ENCODE measurements around the gene YDJC.
A peak's percentile ranks its signal among the peaks of the same experiment; 100 is the strongest.
"Not testable (repeated sequence)": the region's sequence is repeated elsewhere in the genome, so short reads cannot be mapped to it uniquely, and the experiment has no call there.

Gene YDJC

DNA sequence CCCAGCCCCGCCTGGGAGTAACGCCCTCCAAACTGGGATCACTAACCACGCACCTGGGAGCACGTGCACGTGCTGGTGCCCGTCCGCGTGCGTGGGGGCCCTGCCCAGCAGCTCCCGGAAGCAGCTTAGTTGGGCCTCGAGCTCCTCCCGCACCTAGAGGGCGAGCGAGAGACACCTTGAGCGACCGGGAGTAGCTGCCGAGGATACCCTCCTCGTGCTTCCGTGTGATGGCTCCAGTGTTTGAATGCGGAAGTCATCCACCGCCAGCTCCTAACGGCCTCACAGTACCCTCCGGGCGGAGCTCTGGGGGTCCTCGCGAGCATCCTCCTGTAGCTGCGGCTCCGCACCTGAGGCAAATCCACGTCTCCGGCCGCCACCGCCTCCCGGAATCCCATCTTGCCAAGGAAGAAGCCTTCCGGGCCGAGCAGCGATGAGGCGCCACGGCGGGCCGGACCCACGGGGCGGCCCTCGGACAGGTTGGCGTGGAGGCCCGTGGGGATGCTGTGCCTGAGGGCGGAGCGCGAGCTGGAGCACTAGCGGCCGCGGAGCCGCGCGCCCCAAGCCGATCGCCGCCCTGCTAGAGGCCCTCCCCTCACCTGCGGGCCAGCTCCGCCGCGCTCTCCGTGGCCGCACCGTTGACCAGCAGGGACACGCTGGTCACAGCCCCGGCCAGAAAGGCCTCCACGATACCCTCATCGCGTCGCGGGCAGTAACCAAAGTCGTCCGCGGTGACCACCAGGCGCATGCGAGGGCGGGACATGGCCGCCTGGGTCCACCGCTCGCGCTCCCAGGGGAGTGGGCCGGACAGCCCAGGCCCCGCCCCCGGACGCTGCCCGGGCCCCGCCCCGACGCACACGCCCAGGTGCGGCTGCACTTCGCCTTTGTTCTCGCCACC lies at the start of gene YDJC:
Gene YDJC, minus strand, starts transcription at position 768 of the 895 bp plus-strand sequence. Its CDS starts 8 bp downstream, at position 760.
- peak in 1 of 2 experiments; percentile 88 for DNase-seq

DNA sequence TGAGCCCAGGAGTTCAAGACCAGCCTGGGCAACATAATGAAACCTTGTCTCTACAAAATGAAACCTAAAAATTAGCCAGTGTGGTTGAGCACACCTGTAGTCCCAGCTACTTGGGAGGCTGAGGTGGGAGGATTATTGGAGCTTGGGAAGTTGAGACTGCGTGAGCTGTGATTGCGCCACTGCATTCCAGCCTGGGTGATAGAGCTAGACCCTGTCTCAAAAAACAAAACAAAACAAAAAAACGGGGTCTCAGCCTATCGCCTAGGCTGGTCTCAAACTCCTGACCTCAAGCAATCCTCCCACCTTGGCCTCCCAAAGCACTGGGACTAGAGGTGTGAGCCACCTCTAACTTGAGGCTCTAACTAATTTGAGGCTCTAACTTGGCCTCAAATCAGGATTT lies 49.6 kb upstream of the YDJC start:
- no peak for DNase-seq

DNA sequence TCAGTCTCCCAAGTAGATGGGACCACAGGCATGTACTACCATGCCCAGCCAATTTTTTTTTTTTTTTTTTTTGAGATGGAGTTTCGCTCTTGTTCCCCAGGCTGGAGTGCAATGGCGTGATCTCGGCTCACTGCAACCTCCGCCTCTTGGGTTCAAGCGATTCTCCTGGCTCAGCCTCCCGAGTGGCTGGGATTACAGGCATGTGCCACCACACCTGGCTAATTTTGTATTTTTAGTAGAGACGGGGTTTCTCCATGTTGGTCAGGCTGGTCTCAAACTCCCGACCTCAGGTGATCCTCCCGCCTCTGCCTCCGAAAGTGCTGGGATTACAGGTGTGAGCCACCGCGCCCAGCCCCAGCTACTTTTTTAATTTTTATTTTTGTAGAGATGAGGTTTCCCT lies 49.0 kb upstream of the YDJC start:
- DNase-seq, result not testable (repeated sequence)

GRCh38 chr22:21677606-21678443 lies 48.0 kb upstream of the YDJC start:
- DNase-seq, result no peak

- DNase-seq, result no peak
Observed at GRCh38 chr22:21674638-21675245, 44.9 kb upstream of the YDJC start.

DNA sequence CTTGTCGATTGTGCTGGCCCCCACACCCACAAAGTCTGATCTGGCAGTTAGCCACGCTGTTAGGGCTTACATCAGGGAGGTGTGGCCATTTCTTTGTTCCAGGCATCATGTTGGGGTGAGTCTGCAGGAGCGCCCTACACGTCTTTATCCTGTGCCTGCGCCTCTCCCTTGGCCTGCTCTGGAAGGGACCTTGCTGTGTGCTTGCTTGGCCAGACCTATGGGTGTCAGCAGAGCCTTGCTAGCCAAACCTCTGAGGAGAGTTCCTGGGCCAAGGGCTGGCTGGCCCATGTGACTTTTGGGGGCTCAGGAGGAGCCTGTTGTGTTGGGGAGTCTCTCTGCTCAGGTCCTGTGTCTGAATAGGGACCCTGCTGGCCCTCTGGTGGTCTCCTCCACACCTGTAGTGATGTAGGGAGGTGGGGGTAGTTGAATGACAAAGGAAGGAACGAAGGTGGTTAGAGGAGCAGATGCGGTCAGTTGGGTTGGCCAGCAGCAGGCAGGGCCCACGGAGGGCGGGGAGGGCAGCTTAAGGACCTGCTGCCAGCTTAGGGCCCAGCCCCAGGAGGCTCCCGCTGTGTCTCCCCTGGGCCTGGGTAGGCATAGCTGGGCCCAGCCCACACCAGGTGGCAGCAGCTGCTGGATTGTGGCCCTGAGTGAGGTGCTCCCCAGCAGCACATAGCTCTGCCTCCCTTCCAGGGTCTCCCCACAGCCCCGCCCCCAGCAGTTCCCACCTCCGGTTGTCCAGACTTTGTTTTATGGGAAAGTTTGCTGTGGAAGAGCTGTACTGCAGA lies 43.9 kb upstream of the YDJC start:
- DNase-seq, result no peak

- DNase-seq, result no peak
Observed at GRCh38 chr22:21672107-21672629, 42.3 kb upstream of the YDJC start.

GRCh38 chr22:21669026-21669425 lies 39.2 kb upstream of the YDJC start:
- DNase-seq, result no peak

DNA sequence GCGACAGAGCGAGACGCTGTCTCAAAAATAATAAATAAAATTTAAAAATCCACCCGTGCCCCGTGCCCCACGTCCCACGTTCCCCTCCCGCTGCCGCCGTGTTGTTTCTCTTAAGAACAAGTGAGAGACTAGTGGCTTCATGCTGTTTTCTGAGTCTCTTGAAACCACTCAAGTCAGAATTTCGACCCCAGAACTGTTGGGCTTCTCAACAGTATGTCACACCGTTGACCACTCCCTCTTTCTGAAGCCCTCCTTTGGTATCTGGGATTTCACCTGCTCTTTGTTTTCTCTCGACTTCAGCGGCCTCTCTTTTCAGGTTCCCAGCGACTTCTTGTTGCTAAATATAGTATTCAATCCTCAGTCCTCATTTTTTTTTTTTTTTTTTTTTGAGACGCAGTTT lies 37.0 kb upstream of the YDJC start:
- no peak for DNase-seq

DNA sequence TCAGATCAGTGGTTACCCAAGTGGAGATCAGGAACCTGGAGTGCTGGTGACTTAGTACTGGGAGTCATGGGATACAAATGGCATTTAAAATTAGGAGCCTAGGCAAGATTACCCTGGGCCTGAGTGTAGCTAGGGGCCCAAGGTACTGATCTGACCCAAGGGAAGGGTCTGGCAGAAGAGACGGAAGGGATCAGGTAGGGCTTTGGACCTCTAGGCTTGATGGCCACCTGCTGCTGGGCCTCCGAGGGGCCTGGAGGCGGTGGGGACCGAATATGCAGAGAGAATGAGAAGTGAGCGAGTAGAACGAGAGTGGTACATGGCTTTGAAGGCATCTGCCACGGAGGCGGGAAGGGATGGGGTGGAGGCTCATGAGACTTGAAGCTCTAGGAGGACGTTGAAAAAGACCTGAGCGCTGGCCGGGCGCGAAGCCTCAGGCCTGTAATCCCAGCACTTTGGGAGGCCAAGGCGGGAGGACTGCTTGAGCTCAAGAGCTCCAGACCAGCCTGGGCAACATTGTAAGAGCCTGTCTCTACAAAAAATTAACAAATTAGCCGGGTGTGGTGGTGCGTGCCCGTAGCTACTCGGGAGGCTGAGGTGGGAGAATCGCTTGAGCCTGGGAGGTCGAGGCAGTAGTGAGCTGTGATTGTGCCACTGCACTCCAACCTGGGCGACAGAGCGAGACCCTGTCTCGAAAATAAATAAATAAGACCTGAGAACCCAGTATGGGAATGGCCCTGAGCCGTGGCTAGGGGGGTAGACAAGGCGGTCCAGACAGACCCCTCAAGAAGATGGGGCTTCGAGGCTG lies 35.4 kb upstream of the YDJC start:
- no peak for DNase-seq

DNA sequence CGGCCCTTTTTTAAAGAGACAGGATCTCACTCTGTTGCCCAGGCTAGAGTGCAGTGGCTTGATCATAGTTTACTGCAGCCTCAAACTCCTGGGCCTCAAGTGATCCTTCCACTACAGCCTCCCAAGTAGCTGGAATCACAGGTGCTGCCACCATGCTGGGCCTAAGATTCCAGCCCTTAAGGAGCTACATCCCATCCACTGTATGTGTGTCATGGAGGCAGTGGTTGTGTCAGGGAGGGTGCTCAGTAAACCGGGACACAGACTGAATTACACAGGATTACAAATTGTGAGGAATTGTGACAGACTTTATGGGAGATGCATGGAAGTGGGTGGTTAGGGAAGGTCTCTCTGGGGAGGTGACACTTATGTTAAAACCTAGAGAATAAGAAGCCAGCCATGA lies 33.9 kb upstream of the YDJC start:
- DNase-seq, result no peak

GRCh38 chr22:21661991-21662390 lies 32.2 kb upstream of the YDJC start:
- DNase-seq, result no peak

- DNase-seq, result no peak
Observed at GRCh38 chr22:21660904-21661303, 31.1 kb upstream of the YDJC start.

- DNase-seq, result no peak
Observed at GRCh38 chr22:21659864-21660525, 30.2 kb upstream of the YDJC start.

- DNase-seq, result no peak
Observed at GRCh38 chr22:21657360-21658032, 27.7 kb upstream of the YDJC start.

GRCh38 chr22:21657020-21657359 lies 27.2 kb upstream of the YDJC start:
- DNase-seq, result no peak

DNA sequence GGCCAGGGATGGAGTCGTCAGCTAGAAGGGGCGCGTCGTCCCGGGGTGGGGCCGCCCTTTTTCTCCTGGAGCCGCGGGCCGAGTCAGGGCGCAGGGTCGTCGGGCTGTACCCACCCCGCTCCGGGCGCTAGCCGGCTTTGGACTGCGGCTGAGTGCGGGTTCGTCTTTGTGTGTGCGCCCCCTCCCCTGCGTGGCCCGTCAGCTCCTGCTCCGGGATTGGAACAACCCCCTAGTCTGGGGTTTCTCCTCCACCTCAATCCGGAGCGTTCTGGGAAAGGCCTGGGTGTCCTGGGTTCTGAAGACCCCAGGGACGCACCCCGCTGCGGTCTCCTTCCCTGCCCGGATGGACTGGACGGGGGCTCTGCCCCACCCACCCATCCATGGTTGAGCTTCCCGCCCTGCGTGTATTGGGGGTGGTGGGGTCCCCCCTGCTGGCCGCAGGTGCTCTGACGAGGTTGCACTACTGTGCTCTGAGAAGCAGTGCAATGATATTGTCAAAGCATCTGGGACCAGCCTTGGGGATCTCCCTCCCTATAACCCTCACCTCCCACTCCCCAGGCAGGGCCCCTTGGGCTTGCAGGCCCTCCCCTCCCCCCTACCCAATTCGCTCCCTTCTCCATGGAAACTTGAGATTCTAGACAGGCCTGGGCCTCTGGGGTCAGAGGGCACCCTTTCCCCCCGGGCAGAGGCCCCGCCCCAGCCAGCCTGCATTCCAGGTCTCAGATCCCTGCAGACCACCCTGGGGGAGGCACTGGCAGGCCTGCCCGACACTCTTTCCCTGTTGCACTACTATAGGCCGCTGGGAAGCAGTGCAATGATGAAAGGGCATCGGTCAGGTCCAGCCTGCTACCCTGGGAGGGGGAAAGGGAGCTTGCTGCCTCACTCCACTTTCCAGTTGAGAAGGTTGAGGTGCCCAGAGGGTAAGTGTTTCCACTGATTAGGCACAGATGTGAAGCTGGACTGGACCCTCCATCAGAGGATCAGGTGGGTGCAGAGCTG lies 23.0 kb upstream of the YDJC start:
- no peak for DNase-seq

DNA sequence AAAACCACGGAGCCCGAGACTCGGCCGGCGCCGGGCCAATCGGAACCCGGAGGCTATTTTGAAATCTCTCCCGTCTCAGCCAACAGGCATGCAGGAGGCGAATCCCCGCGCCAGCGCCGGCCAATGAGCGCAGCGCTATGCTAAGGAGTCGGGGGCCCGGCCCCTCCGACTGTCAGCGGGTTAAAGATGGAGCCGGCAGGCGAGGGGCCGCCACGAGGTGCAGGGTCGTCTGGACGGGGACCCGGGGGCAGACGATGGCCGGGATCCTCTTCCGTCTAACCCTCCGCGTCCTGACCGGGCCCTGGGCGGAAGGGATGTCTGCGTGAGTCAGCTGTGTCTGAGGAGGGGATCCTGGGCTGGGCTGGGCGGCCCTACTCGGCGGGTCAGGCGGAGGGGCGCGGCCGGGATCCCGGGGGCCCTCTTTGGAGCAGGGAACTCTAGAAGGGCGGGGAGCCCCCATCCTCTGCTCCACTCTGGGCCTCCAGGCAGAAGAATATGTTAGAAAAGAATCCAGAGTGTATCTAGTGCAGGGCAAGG lies 22.3 kb upstream of the YDJC start:
- DNase-seq, result peak in 1 of 2 experiments; percentile 19

DNA sequence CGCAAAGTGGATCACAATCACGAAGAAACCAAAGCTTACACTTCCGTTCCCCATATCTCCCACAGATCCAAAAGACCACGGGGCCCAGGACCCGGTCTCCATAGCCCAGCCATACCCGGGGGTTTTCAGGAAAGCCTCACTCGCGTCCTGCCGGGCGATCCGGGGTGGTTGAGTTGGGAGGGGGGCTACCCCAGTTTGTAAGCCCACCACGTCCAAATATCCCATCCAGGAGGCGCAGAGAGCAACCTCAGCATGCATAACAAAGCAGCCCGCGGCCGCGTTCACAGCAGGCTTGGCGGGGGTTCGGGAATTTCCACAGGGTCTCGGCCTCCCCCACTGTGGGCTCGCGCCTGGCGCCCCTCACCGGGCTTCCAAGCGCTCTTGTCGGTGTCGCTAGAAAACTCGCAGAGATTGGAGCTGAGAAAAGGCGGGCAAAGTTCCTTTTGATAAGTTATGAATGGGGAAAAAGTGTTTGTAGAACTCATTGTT lies 21.7 kb upstream of the YDJC start:
- no peak for DNase-seq
